Epithelial cell of esophagus (primary cell): ENCODE measurements around the gene RABL6.
"Not testable (repeated sequence)": the region's sequence is repeated elsewhere in the genome, so short reads cannot be mapped to it uniquely, and the experiment has no call there.

ENCODE experiments used
- DNase-seq: peaks from one replicate; pipeline ENCODE4 v3.0.0; 2010; ENCODE audit warnings: low read depth
- H3K4me3 ChIP-seq: 2 replicates; pipeline ENCODE4 v1.5.1; 2011; ENCODE audit warnings: mild to moderate bottlenecking, low read length, control low read depth
- TF ChIP-seq, protein P1 (sequence below): IDR thresholded peaks from 2 replicates; pipeline ENCODE4 v1.5.1; 2011; ENCODE audit warnings: low read depth, mild to moderate bottlenecking, low read length, control low read depth, inconsistent platforms; ENCODE audit not compliant: insufficient read depth; ENCODE audit errors: missing control alignments

RABL6 gene

DNA sequence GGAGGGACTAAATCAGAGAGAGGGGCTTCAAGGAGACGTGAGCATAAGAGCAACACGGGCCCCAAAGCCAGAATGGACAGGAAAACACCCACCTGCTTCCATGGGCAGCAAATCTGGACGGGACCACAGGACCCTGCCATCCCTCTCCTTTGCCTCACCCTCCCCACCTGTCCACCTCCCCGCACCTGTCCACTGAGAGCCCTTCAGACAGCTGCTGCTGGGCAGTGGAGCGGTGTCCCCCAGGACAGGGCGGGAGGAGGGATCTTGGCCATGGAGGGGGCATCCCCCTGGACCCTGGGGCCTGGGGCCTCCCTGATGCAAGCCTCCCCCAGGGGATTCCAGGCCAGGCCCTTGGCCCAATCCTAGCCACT, 9.1 kb upstream of the RABL6 start:
- no peak for DNase-seq
- no peak overlapping the region for H3K4me3 ChIP-seq
- TF ChIP-seq, protein P1, sequence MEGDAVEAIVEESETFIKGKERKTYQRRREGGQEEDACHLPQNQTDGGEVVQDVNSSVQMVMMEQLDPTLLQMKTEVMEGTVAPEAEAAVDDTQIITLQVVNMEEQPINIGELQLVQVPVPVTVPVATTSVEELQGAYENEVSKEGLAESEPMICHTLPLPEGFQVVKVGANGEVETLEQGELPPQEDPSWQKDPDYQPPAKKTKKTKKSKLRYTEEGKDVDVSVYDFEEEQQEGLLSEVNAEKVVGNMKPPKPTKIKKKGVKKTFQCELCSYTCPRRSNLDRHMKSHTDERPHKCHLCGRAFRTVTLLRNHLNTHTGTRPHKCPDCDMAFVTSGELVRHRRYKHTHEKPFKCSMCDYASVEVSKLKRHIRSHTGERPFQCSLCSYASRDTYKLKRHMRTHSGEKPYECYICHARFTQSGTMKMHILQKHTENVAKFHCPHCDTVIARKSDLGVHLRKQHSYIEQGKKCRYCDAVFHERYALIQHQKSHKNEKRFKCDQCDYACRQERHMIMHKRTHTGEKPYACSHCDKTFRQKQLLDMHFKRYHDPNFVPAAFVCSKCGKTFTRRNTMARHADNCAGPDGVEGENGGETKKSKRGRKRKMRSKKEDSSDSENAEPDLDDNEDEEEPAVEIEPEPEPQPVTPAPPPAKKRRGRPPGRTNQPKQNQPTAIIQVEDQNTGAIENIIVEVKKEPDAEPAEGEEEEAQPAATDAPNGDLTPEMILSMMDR: no peak

DNA sequence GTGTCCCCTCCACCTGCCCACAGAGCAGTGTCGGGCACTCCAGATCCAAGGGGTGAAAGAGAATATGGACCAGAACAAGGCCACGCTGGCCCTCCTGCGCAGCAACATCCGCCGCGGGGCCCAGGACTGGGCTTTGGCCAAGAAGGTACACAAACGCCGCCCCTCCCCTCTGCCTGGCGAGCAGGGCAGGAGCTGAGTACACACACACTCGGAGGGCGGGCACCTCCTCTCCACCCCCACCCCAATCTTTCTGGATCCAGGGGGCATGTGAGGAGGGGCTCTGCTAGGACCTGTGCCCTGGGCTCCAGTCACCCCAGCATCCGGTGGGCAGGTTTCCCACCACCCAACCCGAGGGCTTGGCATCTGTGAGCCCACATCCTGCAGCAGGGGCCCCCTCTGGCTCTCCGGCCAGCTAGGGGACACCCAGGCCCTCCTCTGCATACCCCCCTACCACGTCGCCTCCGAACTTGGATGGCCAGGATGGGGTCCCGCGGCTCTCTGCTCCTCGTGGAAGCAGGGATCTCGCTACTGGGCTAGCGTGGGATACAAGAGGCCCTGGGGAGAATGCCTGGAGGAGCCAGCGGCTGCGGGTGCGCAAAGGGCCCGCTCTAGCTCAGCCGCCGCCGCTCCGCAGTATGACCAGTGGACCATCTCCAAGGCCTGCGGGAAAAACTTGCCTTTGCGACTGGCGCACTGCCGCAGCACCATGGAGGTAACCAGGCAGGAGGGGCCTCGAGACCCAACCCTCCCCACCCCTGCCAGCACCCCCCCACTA, 8.5 kb upstream of the RABL6 start:
- H3K4me3 ChIP-seq: peak overlapping the region; percentile 8
- DNase-seq: peak; percentile 17
- TF ChIP-seq, protein P1: no peak

DNA sequence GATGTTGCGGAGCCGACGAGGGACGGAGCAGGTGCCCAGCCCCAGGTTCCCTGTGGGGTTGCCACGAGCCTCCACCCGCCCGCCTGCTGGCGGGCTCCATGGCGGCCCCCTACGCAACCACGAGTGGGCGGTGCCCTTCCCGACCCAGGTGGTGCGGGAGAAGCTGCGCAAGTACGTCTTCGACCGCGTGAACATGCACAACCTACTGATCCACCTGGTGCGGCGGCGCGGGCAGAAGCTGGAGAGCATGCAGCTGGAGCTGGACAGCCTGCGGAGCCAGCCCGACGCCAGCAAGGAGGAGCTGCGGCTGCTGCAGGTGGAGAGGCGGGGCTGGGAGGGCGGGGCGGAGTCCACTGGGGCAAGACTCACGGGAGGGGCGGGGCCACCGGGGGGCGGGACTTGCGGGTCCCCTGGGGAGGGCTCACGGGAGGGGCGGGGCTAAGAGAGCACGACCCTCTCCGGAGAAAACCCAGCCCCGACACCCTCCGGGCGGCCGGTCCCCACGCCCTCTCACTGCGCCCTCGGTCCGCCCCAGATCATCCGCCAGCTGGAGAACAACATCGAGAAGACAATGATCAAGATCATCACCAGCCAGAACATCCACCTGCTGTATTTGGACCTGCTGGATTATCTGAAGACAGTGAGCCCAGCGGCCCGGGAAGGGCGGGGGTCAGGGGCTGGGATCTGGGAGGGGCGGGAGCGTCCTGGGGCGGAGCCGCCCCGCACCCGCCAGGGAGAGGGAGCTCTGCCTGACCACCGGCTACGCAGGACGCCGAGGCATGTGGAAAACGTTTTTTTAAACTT, 7.7 kb upstream of the RABL6 start:
- peak overlapping the region; percentile 28 for H3K4me3 ChIP-seq
- DNase-seq: peak; percentile 91
- TF ChIP-seq, protein P1: no peak

DNA sequence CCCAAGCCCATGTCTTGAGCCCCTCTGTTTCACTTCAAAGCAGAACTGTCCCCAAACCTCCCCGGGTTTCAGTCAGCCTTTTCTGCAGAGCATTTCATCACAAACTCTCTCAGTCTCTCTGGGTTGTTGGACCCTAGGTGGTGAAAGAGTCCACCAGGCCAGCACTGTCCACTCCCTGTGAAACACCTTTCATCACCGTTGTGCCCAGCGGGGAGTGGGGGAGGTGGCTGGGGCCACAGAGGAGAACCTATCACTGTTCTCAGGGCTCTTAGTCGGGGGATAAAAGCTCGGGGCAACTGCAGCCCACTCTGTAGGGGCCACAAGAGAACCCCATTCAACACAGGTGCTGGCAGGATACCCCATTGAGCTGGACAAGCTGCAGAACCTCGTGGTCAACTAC, 5.4 kb upstream of the RABL6 start:
- H3K4me3 ChIP-seq: no peak overlapping the region
- DNase-seq: no peak
- TF ChIP-seq, protein P1: no peak

DNA sequence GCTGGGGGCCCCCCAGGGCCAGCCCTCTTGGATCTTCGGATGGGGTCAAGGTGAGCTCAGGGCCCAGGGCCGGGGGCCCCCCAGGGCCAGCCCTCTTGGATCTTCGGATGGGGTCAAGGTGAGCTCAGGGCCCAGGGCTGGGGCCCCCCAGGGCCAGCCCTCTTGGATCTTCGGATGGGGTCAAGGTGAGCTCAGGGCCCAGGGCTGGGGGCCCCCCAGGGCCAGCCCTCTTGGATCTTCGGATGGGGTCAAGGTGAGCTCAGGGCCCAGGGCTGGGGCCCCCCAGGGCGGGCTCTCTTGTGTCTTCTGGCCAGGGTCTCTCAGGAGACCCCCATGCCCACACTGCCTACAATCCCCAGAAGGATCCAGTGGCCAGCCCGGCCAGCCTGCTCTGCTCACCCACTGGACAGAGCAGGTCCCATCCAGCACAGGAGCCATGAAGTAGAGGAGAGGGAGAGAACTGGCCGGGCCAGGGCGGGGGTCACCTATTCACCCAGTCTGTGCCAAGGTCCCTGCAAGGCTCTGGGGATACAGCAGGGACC, 4.7 kb upstream of the RABL6 start:
- not testable (repeated sequence) for DNase-seq

DNA sequence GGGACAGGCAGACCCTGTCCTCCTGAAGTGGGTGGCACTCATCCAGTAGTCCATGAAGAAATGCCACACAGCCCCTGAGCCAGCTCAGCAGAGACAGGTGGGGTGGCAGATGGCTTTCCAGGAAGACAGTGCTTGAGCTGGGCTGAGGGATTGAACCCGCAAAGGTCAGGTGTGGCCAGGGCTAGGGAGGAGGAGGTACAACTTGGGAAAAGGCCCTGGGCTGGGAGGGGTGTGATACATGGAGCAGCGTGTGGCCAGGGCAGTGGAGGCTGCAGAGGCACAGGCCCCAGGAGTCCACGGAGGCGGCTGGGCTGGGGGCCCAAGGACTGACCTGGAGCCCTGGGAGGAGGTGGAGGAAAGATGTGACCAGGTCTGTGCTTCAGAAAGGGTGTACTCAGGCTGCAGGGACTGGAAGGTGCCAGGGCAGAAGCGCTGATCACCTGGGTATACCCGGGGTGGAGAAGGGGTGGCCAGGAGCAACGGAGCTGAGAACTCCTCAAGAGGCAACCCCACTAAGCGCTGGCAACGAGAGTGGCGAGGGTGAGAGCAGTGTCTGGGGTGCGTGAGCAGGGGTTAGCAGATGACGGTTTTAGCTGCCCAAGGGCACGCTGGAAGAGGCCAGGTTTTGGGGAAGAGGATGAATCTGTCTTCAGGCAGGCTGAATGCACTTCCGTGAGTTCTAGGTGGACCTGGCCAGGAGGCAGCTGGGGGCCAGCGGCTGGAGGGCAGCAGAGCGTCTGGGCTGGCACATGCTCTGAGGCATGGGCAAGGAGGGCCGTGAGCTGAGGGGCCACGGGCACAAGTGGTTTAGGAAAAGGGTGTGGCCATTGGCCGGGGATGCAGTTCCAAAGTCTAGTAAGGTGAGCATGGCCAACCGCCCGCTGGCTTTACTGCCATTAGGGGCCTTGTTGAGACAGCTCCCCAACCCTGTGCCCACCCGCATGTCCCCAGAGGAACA, 3.9 kb upstream of the RABL6 start:
- no peak for DNase-seq
- TF ChIP-seq, protein P1: no peak
- H3K4me3 ChIP-seq: no peak overlapping the region

More for the DNA sequence above, 4.7 kb upstream of the RABL6 start:
- H3K4me3 ChIP-seq: not testable (repeated sequence)
